SK-N-MC (cell line): ENCODE measurements around the gene ANKAR.

ENCODE experiments used
- EZH2 ChIP-seq: fragments of 200-600 bp; sonication (generic); IDR thresholded peaks from one replicate; pipeline ENCODE4 v1.6.1; 2017; ENCODE audit warnings: antibody characterized with exemption
- POLR2AphosphoS5 ChIP-seq: IDR thresholded peaks from 2 replicates; pipeline ENCODE4 v1.6.1; 2012; ENCODE audit warnings: mild to moderate bottlenecking, low read depth, low read length, borderline replicate concordance

DNA sequence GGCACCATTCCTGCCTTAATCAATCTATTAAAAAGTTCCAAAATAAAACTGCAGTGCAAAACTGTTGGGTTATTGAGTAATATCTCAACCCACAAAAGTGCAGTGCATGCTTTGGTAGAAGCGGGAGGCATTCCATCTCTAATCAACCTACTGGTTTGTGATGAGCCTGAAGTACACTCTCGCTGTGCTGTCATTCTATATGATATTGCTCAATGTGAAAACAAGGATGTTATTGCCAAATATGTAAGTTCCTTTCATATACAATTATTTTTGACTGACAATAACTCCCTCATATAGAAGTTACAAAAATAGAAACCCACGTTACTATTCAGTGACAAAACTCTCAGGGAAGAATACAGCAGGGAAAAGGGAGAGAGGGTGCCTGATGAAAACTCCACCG is 45.1 kb downstream of the ANKAR start:
- no peak for TF ChIP-seq POLR2AphosphoS5
- no peak for TF ChIP-seq EZH2
